Smooth muscle cell (in vitro differentiated cells): ENCODE data around the gene PPT2. TPM values are rescaled to one million over a fixed set of nuclear protein-coding genes. Genes with fewer than 3 reads are reported as not detected.

Experiments
- DNase-seq: peaks from one replicate; lab custom pipeline; 2025; ENCODE audit not compliant: unreplicated experiment; lab: John Stamatoyannopoulos, UW
- H2AFZ ChIP-seq: fragments of 200-600 bp; sonication (generic); 2 replicates; pipeline ENCODE4 v1.6.0; 2016; ENCODE audit warnings: antibody characterized with exemption, low read depth, mild to moderate bottlenecking
- H3F3A ChIP-seq: fragments of 200-600 bp; sonication (generic); 2 replicates; pipeline ENCODE4 v1.6.0; 2017; ENCODE audit warnings: antibody characterized with exemption, low read depth
- H3K27ac ChIP-seq: fragments of 200-600 bp; sonication (generic); 2 replicates; pipeline ENCODE4 v1.5.1; 2016; ENCODE audit warnings: low read depth, mild to moderate bottlenecking
- H3K27me3 ChIP-seq: fragments of 200-600 bp; sonication (generic); 2 replicates; pipeline ENCODE4 v1.6.1; 2016; ENCODE audit warnings: low read depth, mild to moderate bottlenecking
- H3K36me3 ChIP-seq: fragments of 200-600 bp; sonication (generic); 2 replicates; pipeline ENCODE4 v1.5.1; 2016; ENCODE audit warnings: low read depth
- H3K4me1 ChIP-seq: fragments of 200-600 bp; sonication (generic); 2 replicates; pipeline ENCODE4 v1.5.1; 2016; ENCODE audit warnings: low read depth
- H3K4me2 ChIP-seq: fragments of 200-600 bp; sonication (generic); 2 replicates; pipeline ENCODE4 v1.6.0; 2016; ENCODE audit warnings: mild to moderate bottlenecking
- H3K4me3 ChIP-seq: fragments of 200-600 bp; sonication (generic); 2 replicates; pipeline ENCODE4 v1.5.1; 2016; ENCODE audit warnings: mild to moderate bottlenecking
- H3K79me2 ChIP-seq: fragments of 200-600 bp; sonication (generic); 2 replicates; pipeline ENCODE4 v1.6.0; 2016; ENCODE audit warnings: low read depth, mild to moderate bottlenecking
- H3K9ac ChIP-seq: fragments of 200-600 bp; sonication (generic); 2 replicates; pipeline ENCODE4 v1.6.0; 2016; ENCODE audit warnings: low read depth
- H3K9me3 ChIP-seq: fragments of 200-600 bp; sonication (generic); replicated peaks from 2 replicates; pipeline ENCODE4 v1.5.1; 2016; ENCODE audit warnings: low read depth
- H4K20me1 ChIP-seq: fragments of 200-600 bp; sonication (generic); 2 replicates; pipeline ENCODE4 v1.6.0; 2016; ENCODE audit warnings: low read depth
- WGBS: methylation state at CpG from one replicate; pipeline ENCODE4 v1.1.7; 2016; ENCODE audit warnings: low lambda C conversion rate; 5-methylcytosine and 5-hydroxymethylcytosine counted together
- polyA plus RNA-seq: library from polyadenylated mRNA; unstranded; fragments of >200 nt; fragmentation: Nextera tagmentation; extraction: Ambion mirVana; gene quantifications from 2 replicates; pipeline ENCODE4 v1.2.1, GENCODE V29; 2016
- total RNA-seq: library from RNA; depleted of rRNA; stranded (reverse); fragments of >200 nt; gene quantifications from 2 replicates; pipeline ENCODE4 v1.2.3, GENCODE V29; 2014
- TF ChIP-seq, protein P1 (sequence below): fragments of 200-600 bp; sonication (generic); IDR thresholded peaks from 2 replicates; pipeline ENCODE4 v1.5.1; 2017; ENCODE audit warnings: borderline replicate concordance, mild to moderate bottlenecking, antibody characterized with exemption; ENCODE audit not compliant: insufficient read depth, poor library complexity, severe bottlenecking

The PPT2 gene
- total and polyA plus RNA-seq, 2 experiments from 2014 or later = 15.7 to 17.5 TPM

DNA sequence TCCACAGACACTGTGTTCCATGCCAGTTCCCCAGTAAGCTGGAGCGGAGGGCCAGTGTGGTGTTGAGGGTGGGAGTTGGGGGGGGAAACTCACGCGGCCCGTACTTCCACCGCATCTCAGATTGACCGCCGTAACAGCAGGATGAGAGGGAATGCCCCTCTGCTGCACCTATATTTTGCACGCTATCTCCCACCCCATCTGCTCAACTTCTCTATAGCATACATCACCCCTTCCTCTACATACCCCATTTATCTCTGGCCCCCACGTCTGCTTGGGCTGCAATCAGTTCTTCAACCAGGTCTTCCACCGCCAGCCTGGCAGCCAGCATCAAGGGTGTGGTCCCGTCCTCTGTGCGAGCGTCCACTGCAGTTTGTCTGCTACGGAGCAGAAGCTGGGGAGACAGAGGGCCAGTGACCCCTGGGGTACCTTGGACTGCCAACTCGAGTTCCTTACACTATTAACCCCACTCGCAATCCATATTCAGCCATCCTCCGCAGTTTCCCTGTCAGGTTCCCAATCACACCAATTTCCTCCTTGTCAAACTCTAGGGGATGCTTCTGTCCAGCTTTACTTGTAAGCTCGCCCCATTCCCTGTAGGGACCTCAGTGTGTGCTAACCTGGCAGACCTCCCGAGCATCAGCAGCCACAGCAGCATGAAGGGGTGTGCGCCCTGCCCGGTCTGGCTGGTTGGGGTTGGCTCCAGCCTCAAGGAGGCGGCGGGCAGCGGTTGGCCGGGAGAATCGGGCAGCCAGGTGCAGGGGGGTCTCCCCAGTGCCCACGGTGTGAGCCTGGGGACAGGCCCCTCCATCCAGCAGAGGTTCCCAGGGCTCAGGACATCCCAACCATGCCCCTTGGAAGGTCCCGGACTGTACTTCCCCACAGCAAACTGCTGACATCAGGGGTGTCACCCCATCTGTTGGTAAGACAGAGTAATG is 43.0 kb downstream of the PPT2 start:
- Histone ChIP-seq H2AFZ (no peak overlapping the region), H3K4me3 (peak overlapping the region; percentile 73), H3K36me3 (no peaks in the 10 kb centered on the region), H3F3A (peaks cover 23% of the 10 kb centered on the region), H3K79me2 (no peaks in the 10 kb centered on the region), H3K27ac (peak overlapping the region; percentile 99), H3K9ac (peak overlapping the region; percentile 97), H3K27me3 (no peaks in the 10 kb centered on the region), H3K4me1 (peaks cover 18% of the 10 kb centered on the region), H4K20me1 (no peaks in the 10 kb centered on the region), H3K4me2 (peak overlapping the region; percentile 86), H3K9me3 (no peaks in the 10 kb centered on the region)
- DNase-seq = no peak
- 68% methylated on average over 26 of the region's 28 CpGs for WGBS
- TF ChIP-seq, protein P1, sequence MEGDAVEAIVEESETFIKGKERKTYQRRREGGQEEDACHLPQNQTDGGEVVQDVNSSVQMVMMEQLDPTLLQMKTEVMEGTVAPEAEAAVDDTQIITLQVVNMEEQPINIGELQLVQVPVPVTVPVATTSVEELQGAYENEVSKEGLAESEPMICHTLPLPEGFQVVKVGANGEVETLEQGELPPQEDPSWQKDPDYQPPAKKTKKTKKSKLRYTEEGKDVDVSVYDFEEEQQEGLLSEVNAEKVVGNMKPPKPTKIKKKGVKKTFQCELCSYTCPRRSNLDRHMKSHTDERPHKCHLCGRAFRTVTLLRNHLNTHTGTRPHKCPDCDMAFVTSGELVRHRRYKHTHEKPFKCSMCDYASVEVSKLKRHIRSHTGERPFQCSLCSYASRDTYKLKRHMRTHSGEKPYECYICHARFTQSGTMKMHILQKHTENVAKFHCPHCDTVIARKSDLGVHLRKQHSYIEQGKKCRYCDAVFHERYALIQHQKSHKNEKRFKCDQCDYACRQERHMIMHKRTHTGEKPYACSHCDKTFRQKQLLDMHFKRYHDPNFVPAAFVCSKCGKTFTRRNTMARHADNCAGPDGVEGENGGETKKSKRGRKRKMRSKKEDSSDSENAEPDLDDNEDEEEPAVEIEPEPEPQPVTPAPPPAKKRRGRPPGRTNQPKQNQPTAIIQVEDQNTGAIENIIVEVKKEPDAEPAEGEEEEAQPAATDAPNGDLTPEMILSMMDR = no peak

DNA sequence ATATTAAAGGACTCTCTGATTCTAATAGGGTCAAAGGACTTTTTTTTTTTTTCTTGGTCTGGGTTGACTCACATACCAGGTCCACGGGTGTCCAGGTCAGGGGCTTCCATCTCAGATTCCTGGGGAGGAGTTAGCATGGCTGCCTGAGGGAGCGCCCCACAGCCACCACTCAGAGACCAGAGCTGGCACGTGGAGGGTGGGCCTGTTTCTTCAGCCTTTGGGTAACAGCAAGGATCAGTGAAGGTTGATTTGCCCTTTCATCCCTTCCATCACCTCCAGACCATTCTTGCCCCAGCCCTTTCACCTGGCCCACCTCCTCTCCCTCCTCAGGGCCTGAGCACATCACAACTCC is 44.4 kb downstream of the PPT2 start:
- no peak overlapping the region for H3K4me2 ChIP-seq
- no peaks in the 10 kb centered on the region for H3K27me3 ChIP-seq
- no peak overlapping the region for H3K27ac ChIP-seq
- 83% methylated on average over 3 of the region's 3 CpGs for WGBS
- H3K36me3 ChIP-seq = no peaks in the 10 kb centered on the region
- no peaks in the 10 kb centered on the region for H3K9me3 ChIP-seq
- peaks cover 8% of the 10 kb centered on the region for H3K4me1 ChIP-seq
- DNase-seq = no peak
- H4K20me1 ChIP-seq = no peaks in the 10 kb centered on the region
- peaks cover 23% of the 10 kb centered on the region for H3F3A ChIP-seq
- no peak overlapping the region for H3K4me3 ChIP-seq
- TF ChIP-seq, protein P1 = no peak
- H2AFZ ChIP-seq = no peak overlapping the region
- no peaks in the 10 kb centered on the region for H3K79me2 ChIP-seq
- H3K9ac ChIP-seq = no peak overlapping the region

DNA sequence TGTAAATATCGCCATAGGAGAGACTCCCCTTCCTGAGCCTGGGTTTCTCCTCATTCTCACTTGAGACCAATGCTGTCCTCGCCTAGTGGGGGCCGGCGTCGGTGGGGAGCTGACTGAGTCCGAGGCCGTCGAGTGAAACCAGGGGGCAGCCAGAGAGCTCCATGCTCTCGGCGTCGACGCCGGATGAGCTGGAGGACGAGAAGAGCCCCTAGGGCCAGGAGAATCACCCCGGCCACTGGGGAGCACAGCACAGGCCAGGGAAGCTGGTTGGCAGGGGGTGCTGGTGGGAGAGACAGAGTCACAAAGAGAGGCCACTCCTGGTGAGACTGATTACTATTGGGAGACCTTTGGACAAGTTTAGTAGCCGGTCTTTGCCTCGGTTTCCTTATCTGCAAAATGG is 44.9 kb downstream of the PPT2 start:
- no peaks in the 10 kb centered on the region for H3K36me3 ChIP-seq
- H3F3A ChIP-seq = peaks cover 19% of the 10 kb centered on the region
- no peak overlapping the region for H3K9ac ChIP-seq
- H4K20me1 ChIP-seq = no peaks in the 10 kb centered on the region
- no peak overlapping the region for H3K4me3 ChIP-seq
- TF ChIP-seq, protein P1 = no peak
- H3K4me2 ChIP-seq = no peak overlapping the region
- no peak for DNase-seq
- peaks cover 8% of the 10 kb centered on the region for H3K4me1 ChIP-seq
- WGBS = 91% methylated on average over 17 of the region's 17 CpGs
- no peaks in the 10 kb centered on the region for H3K79me2 ChIP-seq
- H3K27me3 ChIP-seq = no peaks in the 10 kb centered on the region
- no peaks in the 10 kb centered on the region for H3K9me3 ChIP-seq
- no peak overlapping the region for H2AFZ ChIP-seq
- H3K27ac ChIP-seq = no peak overlapping the region
